Smooth muscle cell (in vitro differentiated cells): ENCODE measurements around the gene GSTK1. TPM values are rescaled to one million over a fixed set of nuclear protein-coding genes. Genes with fewer than 3 reads are reported as not detected.

Experiments
- DNase-seq: peaks from one replicate; lab custom pipeline; 2025; ENCODE audit not compliant: unreplicated experiment; lab: John Stamatoyannopoulos, UW
- H2AFZ ChIP-seq: fragments of 200-600 bp; sonication (generic); 2 replicates; pipeline ENCODE4 v1.6.0; 2016; ENCODE audit warnings: antibody characterized with exemption, low read depth, mild to moderate bottlenecking
- H3F3A ChIP-seq: fragments of 200-600 bp; sonication (generic); 2 replicates; pipeline ENCODE4 v1.6.0; 2017; ENCODE audit warnings: antibody characterized with exemption, low read depth
- H3K27ac ChIP-seq: fragments of 200-600 bp; sonication (generic); 2 replicates; pipeline ENCODE4 v1.5.1; 2016; ENCODE audit warnings: low read depth, mild to moderate bottlenecking
- H3K27me3 ChIP-seq: fragments of 200-600 bp; sonication (generic); 2 replicates; pipeline ENCODE4 v1.6.1; 2016; ENCODE audit warnings: low read depth, mild to moderate bottlenecking
- H3K36me3 ChIP-seq: fragments of 200-600 bp; sonication (generic); 2 replicates; pipeline ENCODE4 v1.5.1; 2016; ENCODE audit warnings: low read depth
- H3K4me1 ChIP-seq: fragments of 200-600 bp; sonication (generic); 2 replicates; pipeline ENCODE4 v1.5.1; 2016; ENCODE audit warnings: low read depth
- H3K4me2 ChIP-seq: fragments of 200-600 bp; sonication (generic); 2 replicates; pipeline ENCODE4 v1.6.0; 2016; ENCODE audit warnings: mild to moderate bottlenecking
- H3K4me3 ChIP-seq: fragments of 200-600 bp; sonication (generic); 2 replicates; pipeline ENCODE4 v1.5.1; 2016; ENCODE audit warnings: mild to moderate bottlenecking
- H3K79me2 ChIP-seq: fragments of 200-600 bp; sonication (generic); 2 replicates; pipeline ENCODE4 v1.6.0; 2016; ENCODE audit warnings: low read depth, mild to moderate bottlenecking
- H3K9ac ChIP-seq: fragments of 200-600 bp; sonication (generic); 2 replicates; pipeline ENCODE4 v1.6.0; 2016; ENCODE audit warnings: low read depth
- H3K9me3 ChIP-seq: fragments of 200-600 bp; sonication (generic); replicated peaks from 2 replicates; pipeline ENCODE4 v1.5.1; 2016; ENCODE audit warnings: low read depth
- H4K20me1 ChIP-seq: fragments of 200-600 bp; sonication (generic); 2 replicates; pipeline ENCODE4 v1.6.0; 2016; ENCODE audit warnings: low read depth
- CTCF ChIP-seq: fragments of 200-600 bp; sonication (generic); IDR thresholded peaks from 2 replicates; pipeline ENCODE4 v1.5.1; 2017; ENCODE audit warnings: borderline replicate concordance, mild to moderate bottlenecking, antibody characterized with exemption; ENCODE audit not compliant: insufficient read depth, poor library complexity, severe bottlenecking
- WGBS: methylation state at CpG from one replicate; pipeline ENCODE4 v1.1.7; 2016; ENCODE audit warnings: low lambda C conversion rate; 5-methylcytosine and 5-hydroxymethylcytosine counted together
- polyA plus RNA-seq: library from polyadenylated mRNA; unstranded; fragments of >200 nt; fragmentation: Nextera tagmentation; extraction: Ambion mirVana; gene quantifications from 2 replicates; pipeline ENCODE4 v1.2.1, GENCODE V29; 2016
- total RNA-seq: library from RNA; depleted of rRNA; stranded (reverse); fragments of >200 nt; gene quantifications from 2 replicates; pipeline ENCODE4 v1.2.3, GENCODE V29; 2014

The GSTK1 gene
- total and polyA plus RNA-seq, 2 experiments from 2014 or later, result 105 to 158 TPM

GRCh38 chr7:143216686-143217085, 46.6 kb upstream of the GSTK1 start:
- TF ChIP-seq CTCF, result no peak
- Histone ChIP-seq H3K36me3 (no peaks in the 10 kb centered on the region), H3K27me3 (no peaks in the 10 kb centered on the region), H2AFZ (no peak overlapping the region), H3K4me3 (no peak overlapping the region), H3K79me2 (no peaks in the 10 kb centered on the region), H4K20me1 (no peaks in the 10 kb centered on the region), H3K4me1 (no peaks in the 10 kb centered on the region), H3K9me3 (no peaks in the 10 kb centered on the region), H3F3A (no peaks in the 10 kb centered on the region), H3K27ac (no peak overlapping the region), H3K4me2 (no peak overlapping the region), H3K9ac (no peak overlapping the region)
- DNase-seq, result no peak
- 89% methylated on average over 2 of the region's 2 CpGs for WGBS

GRCh38 chr7:143217806-143218205, 45.4 kb upstream of the GSTK1 start:
- Histone ChIP-seq H3K27ac (no peak overlapping the region), H3K9me3 (no peaks in the 10 kb centered on the region), H3K4me3 (no peak overlapping the region), H3K79me2 (no peaks in the 10 kb centered on the region), H3K9ac (no peak overlapping the region), H3K4me2 (no peak overlapping the region), H4K20me1 (no peaks in the 10 kb centered on the region), H3F3A (no peaks in the 10 kb centered on the region), H3K36me3 (no peaks in the 10 kb centered on the region), H3K27me3 (no peaks in the 10 kb centered on the region), H2AFZ (no peak overlapping the region), H3K4me1 (no peaks in the 10 kb centered on the region)
- no peak for TF ChIP-seq CTCF
- DNase-seq, result no peak
- 98% methylated on average over 2 of the region's 2 CpGs for WGBS

- Histone ChIP-seq H3K27ac (no peak overlapping the region), H3K79me2 (no peaks in the 10 kb centered on the region), H3F3A (no peaks in the 10 kb centered on the region), H2AFZ (no peak overlapping the region), H4K20me1 (no peaks in the 10 kb centered on the region), H3K9ac (no peak overlapping the region), H3K4me3 (no peak overlapping the region), H3K27me3 (no peaks in the 10 kb centered on the region), H3K9me3 (no peaks in the 10 kb centered on the region), H3K4me1 (no peaks in the 10 kb centered on the region), H3K4me2 (no peak overlapping the region), H3K36me3 (no peaks in the 10 kb centered on the region)
- DNase-seq, result no peak
- no peak for TF ChIP-seq CTCF
- 86% methylated on average over 2 of the region's 2 CpGs for WGBS
Measured at GRCh38 chr7:143221286-143221685, 42.0 kb upstream of the GSTK1 start.

- TF ChIP-seq CTCF, result no peak
- H3K4me1 ChIP-seq, result no peaks in the 10 kb centered on the region
Measured at GRCh38 chr7:143221737-143222136, 41.5 kb upstream of the GSTK1 start, which contains the start of gene TAS2R40. Gene TAS2R40, plus strand, starts transcription at chr7:143222037. Its CDS starts 42 bp downstream, at chr7:143222079.

More at GRCh38 chr7:143221737-143222136, 41.5 kb upstream of the GSTK1 start, which contains the start of gene TAS2R40:
- H3K79me2 ChIP-seq, result no peaks in the 10 kb centered on the region
- no peaks in the 10 kb centered on the region for H3K36me3 ChIP-seq
- no peak within 1 kb of the TSS for H3K4me2 ChIP-seq
- H3K27me3 ChIP-seq, result no peaks in the 10 kb centered on the region
- H3K9ac ChIP-seq, result no peak within 1 kb of the TSS
- WGBS, result 88% methylated on average over 3 of the region's 3 CpGs
- DNase-seq, result no peak
- no peaks in the 10 kb centered on the region for H3F3A ChIP-seq
- H4K20me1 ChIP-seq, result no peaks in the 10 kb centered on the region
- H3K4me3 ChIP-seq, result no peak within 1 kb of the TSS
- no peaks in the 10 kb centered on the region for H3K9me3 ChIP-seq
- no peak within 1 kb of the TSS for H2AFZ ChIP-seq
- H3K27ac ChIP-seq, result no peak within 1 kb of the TSS
